ENCODE data around the gene CENPP.

CENPP gene

GRCh38 chr9:92608241-92608908 lies 282.6 kb downstream of the CENPP start:
- H3K27ac ChIP-seq = no peak overlapping the region
- no peak for TF ChIP-seq CTCF (conservative IDR thresholded peaks at IDR 0.05)

GRCh38 chr9:92608909-92609445 lies 283.2 kb downstream of the CENPP start:
- no peak for TF ChIP-seq CTCF (conservative IDR thresholded peaks at IDR 0.05)
- H3K27ac ChIP-seq = no peak overlapping the region

GRCh38 chr9:92610470-92611420 lies 285.0 kb downstream of the CENPP start:
- TF ChIP-seq CTCF (conservative IDR thresholded peaks at IDR 0.05) = no peak
- H3K27ac ChIP-seq = no peak overlapping the region

- H3K27ac ChIP-seq = no peak overlapping the region
- no peak for TF ChIP-seq CTCF (conservative IDR thresholded peaks at IDR 0.05)
Observed at GRCh38 chr9:92611621-92612285, 286.0 kb downstream of the CENPP start.

GRCh38 chr9:92612292-92612691 lies 286.5 kb downstream of the CENPP start:
- no peak for TF ChIP-seq CTCF (conservative IDR thresholded peaks at IDR 0.05)

GRCh38 chr9:92612816-92613215 lies 287.1 kb downstream of the CENPP start:
- H3K27ac ChIP-seq = no peak overlapping the region
- TF ChIP-seq CTCF (conservative IDR thresholded peaks at IDR 0.05) = no peak

More at GRCh38 chr9:92612292-92612691, 286.5 kb downstream of the CENPP start:
- H3K27ac ChIP-seq = no peak overlapping the region

All from VCaP (cell line).